Stimulated activated CD4-positive, alpha-beta T cell treated with anti-CD3 and anti-CD28 coated beads, Interleukin-4, amount 100 ng/mL, for 4 hours (primary cell): Measurements from ENCODE around the gene HEPHL1.
"Not testable (repeated sequence)": the region's sequence is repeated elsewhere in the genome, so short reads cannot be mapped to it uniquely, and the experiment has no call there.

Source experiments
- DNase-seq, 2 experiments: peaks; one replicate each; pipeline ENCODE4 v3.0.0-alpha.2; 2020

The HEPHL1 gene

GRCh38 chr11:94020777-94021481, at the start of gene HEPHL1:
HEPHL1 (plus strand) TSS chr11:94021354; CDS start chr11:94021369, 15 bp downstream.
- no peak for DNase-seq

- DNase-seq, result no peak
These were observed 48.4 kb upstream of the HEPHL1 start for GRCh38 chr11:93972790-93973189.

- DNase-seq, result not testable (repeated sequence)
These were observed 47.7 kb upstream of the HEPHL1 start for GRCh38 chr11:93973322-93974051.

GRCh38 chr11:93974759-93975158, 46.4 kb upstream of the HEPHL1 start:
- no peak for DNase-seq

- DNase-seq, result not testable (repeated sequence)
These were observed 44.4 kb upstream of the HEPHL1 start for GRCh38 chr11:93976577-93977254.

- no peak for DNase-seq
These were observed 37.5 kb upstream of the HEPHL1 start for GRCh38 chr11:93983542-93984195.

GRCh38 chr11:93984196-93984567, 37.0 kb upstream of the HEPHL1 start:
- no peak for DNase-seq

- DNase-seq, result no peak
These were observed 36.2 kb upstream of the HEPHL1 start for GRCh38 chr11:93984936-93985335.

- DNase-seq, result no peak
These were observed 34.4 kb upstream of the HEPHL1 start for GRCh38 chr11:93986716-93987115.

GRCh38 chr11:93988455-93988854, 32.7 kb upstream of the HEPHL1 start:
- no peak for DNase-seq

- DNase-seq, result no peak
These were observed 32.2 kb upstream of the HEPHL1 start for GRCh38 chr11:93988912-93989311.

- DNase-seq, result no peak
These were observed 27.4 kb upstream of the HEPHL1 start for GRCh38 chr11:93993747-93994146.

GRCh38 chr11:93997741-93998140, 23.4 kb upstream of the HEPHL1 start:
- no peak for DNase-seq

GRCh38 chr11:94000659-94001058, 20.5 kb upstream of the HEPHL1 start:
- DNase-seq, result no peak

GRCh38 chr11:94002226-94002625, 18.9 kb upstream of the HEPHL1 start:
- no peak for DNase-seq

- DNase-seq, result no peak
These were observed 13.7 kb upstream of the HEPHL1 start for GRCh38 chr11:94007426-94007825.

GRCh38 chr11:94007906-94008305, 13.2 kb upstream of the HEPHL1 start:
- DNase-seq, result no peak

GRCh38 chr11:94010136-94010535, 11.0 kb upstream of the HEPHL1 start:
- DNase-seq, result no peak

- DNase-seq, result no peak
These were observed 9.7 kb upstream of the HEPHL1 start for GRCh38 chr11:94011478-94011877.

GRCh38 chr11:94017446-94017845, 3.7 kb upstream of the HEPHL1 start:
- DNase-seq, result no peak

- no peak for DNase-seq
These were observed 2.4 kb upstream of the HEPHL1 start for GRCh38 chr11:94018721-94019120.

GRCh38 chr11:94023856-94024255, 2.7 kb downstream of the HEPHL1 start:
- DNase-seq, result no peak

- DNase-seq, result no peak
These were observed 3.4 kb downstream of the HEPHL1 start for GRCh38 chr11:94024547-94024946.
